ENCODE results near the gene POLR2E. TPM values are rescaled to one million over a fixed set of nuclear protein-coding genes. Genes with fewer than 3 reads are reported as not detected.

POLR2E gene
- total and polyA plus RNA-seq, 2 experiments from 2014 or later, result 172 to 336 TPM

- no peak for TF ChIP-seq EZH2 (IDR thresholded peaks at IDR 0.05; ENCODE audit: insufficient read depth, poor library complexity, severe bottlenecking)
- TF ChIP-seq EZH2phosphoT487 (IDR thresholded peaks at IDR 0.05; ENCODE audit: insufficient read depth, low read depth), result no peak
- Histone ChIP-seq H3K4me2 (ENCODE audit: unreplicated experiment) (no peak overlapping the region), H3K4me3 (no peak overlapping the region), H3K79me2 (ENCODE audit: insufficient read depth) (peaks cover 6% of the 10 kb centered on the region; the same call in 1 of the 2 replicates), H3F3A (ENCODE audit: insufficient read depth) (no peaks in the 10 kb centered on the region; the same call in 1 of the 2 replicates), H3K9me2 (ENCODE audit: insufficient read depth) (no peaks in the 10 kb centered on the region), H3K4me1 (ENCODE audit: insufficient read depth) (no peaks in the 10 kb centered on the region), H3K9ac (no peak overlapping the region), H3K27ac (no peak overlapping the region), H3K36me3 (ENCODE audit: low read depth) (peaks cover 17% of the 10 kb centered on the region; the same call in 1 of the 2 replicates), H4K20me1 (ENCODE audit: insufficient read depth) (no peaks in the 10 kb centered on the region), H3K9me3 (ENCODE audit: low read depth) (no peaks in the 10 kb centered on the region), H3K27me3 (replicated peaks; ENCODE audit: insufficient read depth) (no peaks in the 10 kb centered on the region), H2AFZ (no peak overlapping the region)
- no peak for DNase-seq
- 82 to 89% methylated on average over 13 to 18 of the region's 18 CpGs for WGBS, 2 experiments (ENCODE audit: low coverage in 1 of 2, low lambda C conversion rate in 2 of 2, missing lambda C conversion rate in 2 of 2)
- in situ Hi-C loops (cut with MboI), result no loop called here
Observed at GRCh38 chr19:1111641-1112267, 16.6 kb upstream of the POLR2E start.

- no peak overlapping the region for H3K4me3 ChIP-seq
- TF ChIP-seq EZH2 (IDR thresholded peaks at IDR 0.05; ENCODE audit: insufficient read depth, poor library complexity, severe bottlenecking) (no peak), EZH2phosphoT487 (IDR thresholded peaks at IDR 0.05; ENCODE audit: insufficient read depth, low read depth) (no peak)
- DNase-seq, result peak; percentile 59
- no peaks in the 10 kb centered on the region for H3K4me1 ChIP-seq (ENCODE audit: insufficient read depth)
- no peaks in the 10 kb centered on the region for H3K27me3 ChIP-seq (replicated peaks; ENCODE audit: insufficient read depth)
- H3K9me2 ChIP-seq (ENCODE audit: insufficient read depth), result no peaks in the 10 kb centered on the region
- H3K9me3 ChIP-seq (ENCODE audit: low read depth), result no peaks in the 10 kb centered on the region
- in situ Hi-C loops (cut with MboI), result no loop called here
- H3K36me3 ChIP-seq (ENCODE audit: low read depth), result peaks cover 17% of the 10 kb centered on the region; the same call in 1 of the 2 replicates
- no peak overlapping the region for H3K4me2 ChIP-seq (ENCODE audit: unreplicated experiment)
- H2AFZ ChIP-seq, result no peak overlapping the region
- no peak overlapping the region for H3K27ac ChIP-seq
- no peak overlapping the region for H3K9ac ChIP-seq
- H3K79me2 ChIP-seq (ENCODE audit: insufficient read depth), result peaks cover 3% of the 10 kb centered on the region; the same call in 1 of the 2 replicates
- 84 to 86% methylated on average over 17 to 18 of the region's 18 CpGs for WGBS, 2 experiments (ENCODE audit: low coverage in 1 of 2, low lambda C conversion rate in 2 of 2, missing lambda C conversion rate in 2 of 2)
- H3F3A ChIP-seq (ENCODE audit: insufficient read depth), result peaks cover 3% of the 10 kb centered on the region; the same call in 1 of the 2 replicates
- H4K20me1 ChIP-seq (ENCODE audit: insufficient read depth), result no peaks in the 10 kb centered on the region
Observed at GRCh38 chr19:1110809-1111640, 15.8 kb upstream of the POLR2E start.

GRCh38 chr19:1109697-1110671 is 14.8 kb upstream of the POLR2E start:
- Histone ChIP-seq H3K36me3 (ENCODE audit: low read depth) (peaks cover 17% of the 10 kb centered on the region; the same call in 1 of the 2 replicates), H3K9me2 (ENCODE audit: insufficient read depth) (no peaks in the 10 kb centered on the region), H3K4me3 (no peak overlapping the region), H3F3A (ENCODE audit: insufficient read depth) (0 out of 2 replicates have a peak, but pooled peaks cover 7% of the 10 kb centered on the region), H3K9me3 (ENCODE audit: low read depth) (no peaks in the 10 kb centered on the region), H3K9ac (no peak overlapping the region), H3K27ac (no peak overlapping the region), H3K27me3 (replicated peaks; ENCODE audit: insufficient read depth) (no peaks in the 10 kb centered on the region), H3K4me1 (ENCODE audit: insufficient read depth) (no peaks in the 10 kb centered on the region), H4K20me1 (ENCODE audit: insufficient read depth) (no peaks in the 10 kb centered on the region), H3K4me2 (ENCODE audit: unreplicated experiment) (no peak overlapping the region), H2AFZ (no peak overlapping the region), H3K79me2 (ENCODE audit: insufficient read depth) (0 out of 2 replicates have a peak, but pooled peaks cover 5% of the 10 kb centered on the region)
- no peak for DNase-seq
- TF ChIP-seq EZH2phosphoT487 (IDR thresholded peaks at IDR 0.05; ENCODE audit: insufficient read depth, low read depth) (no peak), EZH2 (IDR thresholded peaks at IDR 0.05; ENCODE audit: insufficient read depth, poor library complexity, severe bottlenecking) (no peak)
- in situ Hi-C loops (cut with MboI), result no loop called here
- WGBS, 2 experiments (ENCODE audit: low coverage in 1 of 2, low lambda C conversion rate in 2 of 2, missing lambda C conversion rate in 2 of 2), result 94% methylated on average over 22 to 54 of the region's 54 CpGs
